K562 (cell line): ENCODE measurements around the gene CXXC4.

ENCODE experiments used
- BDP1 ChIP-seq: IDR thresholded peaks from 3 replicates; pipeline ENCODE4 v1.6.1; 2011; ENCODE audit not compliant: insufficient read length, insufficient read depth
- CTCF ChIP-seq, 3 experiments: IDR thresholded peaks in 2 of 3; conservative IDR thresholded peaks in 1 of 3; 2 replicates each; pipeline ENCODE4 v1.5.1; 2011 to 2012; ENCODE audit warnings: low read length in 3 of 3, mild to moderate bottlenecking in 3 of 3, control low read depth in 2 of 3, improper control_type of control experiment in 1 of 3, inconsistent platforms in 1 of 3, low read depth in 1 of 3, mixed read lengths in 1 of 3, moderate library complexity in 1 of 3; ENCODE audit not compliant: insufficient read depth in 2 of 3
- TEAD2 ChIP-seq: fragments of 450-650 bp; IDR thresholded peaks from 2 replicates; pipeline ENCODE4 v1.6.1; 2016; ENCODE audit warnings: missing genetic modification characterization, control low read depth, missing compliant biosample characterization
- ZNF76 ChIP-seq: fragments of 250-450 bp; sonication (Bioruptor Pico); IDR thresholded peaks from 2 replicates; pipeline ENCODE4 v1.4.0; 2020; ENCODE audit warnings: mild to moderate bottlenecking, moderate library complexity, borderline replicate concordance

- no peak for TF ChIP-seq ZNF76 (CRISPR knock-in tag)
- no peak for TF ChIP-seq BDP1
- no peak for TF ChIP-seq TEAD2
- TF ChIP-seq CTCF (IDR thresholded peaks at IDR 0.05 in 2 of 3, conservative IDR thresholded peaks at IDR 0.05 in 1 of 3; ENCODE audit: insufficient read depth in 2 of 3, low read depth in 1 of 3, low read length in 3 of 3): no peak
These were observed 7.8 kb upstream of the CXXC4 start for GRCh38 chr4:104502471-104502870.
